HG03432 (cell line): Measurements from ENCODE around the gene ZNF860.
A peak's percentile ranks its signal among the peaks of the same experiment; 100 is the strongest.

Source experiments
- ATAC-seq: cut with Tn5 transposase; IDR thresholded peaks from one replicate; pipeline ENCODE4 v1.9.1; 2021; ENCODE audit warnings: mild to moderate bottlenecking, moderate library complexity; ENCODE audit not compliant: unreplicated experiment

Gene ZNF860

GRCh38 chr3:31981206-31982181, at the start of gene ZNF860, which contains the start of gene OSBPL10:
Gene ZNF860, plus strand, starts transcription at chr3:31981750. Its CDS starts 7,330 bp downstream, at chr3:31989080.
Gene OSBPL10, minus strand, starts transcription at chr3:31981262. Its CDS starts 83 bp downstream, at chr3:31981179.
- ATAC-seq, result peak; percentile 30

GRCh38 chr3:31932990-31933389, 48.6 kb upstream of the ZNF860 start:
- no peak for ATAC-seq

- ATAC-seq, result no peak
Measured at GRCh38 chr3:31934018-31934417, 47.5 kb upstream of the ZNF860 start.

GRCh38 chr3:31934866-31935265, 46.7 kb upstream of the ZNF860 start:
- ATAC-seq, result no peak

- ATAC-seq, result no peak
Measured at GRCh38 chr3:31936420-31937060, 45.0 kb upstream of the ZNF860 start.

- no peak for ATAC-seq
Measured at GRCh38 chr3:31937225-31937624, 44.3 kb upstream of the ZNF860 start.

- no peak for ATAC-seq
Measured at GRCh38 chr3:31942446-31942845, 39.1 kb upstream of the ZNF860 start.

- no peak for ATAC-seq
Measured at GRCh38 chr3:31943041-31943440, 38.5 kb upstream of the ZNF860 start.

GRCh38 chr3:31945738-31946052, 35.9 kb upstream of the ZNF860 start:
- peak; percentile 11 for ATAC-seq

- no peak for ATAC-seq
Measured at GRCh38 chr3:31946484-31947081, 35.0 kb upstream of the ZNF860 start.

GRCh38 chr3:31947162-31947561, 34.4 kb upstream of the ZNF860 start:
- no peak for ATAC-seq

GRCh38 chr3:31947671-31948091, 33.9 kb upstream of the ZNF860 start:
- no peak for ATAC-seq

- no peak for ATAC-seq
Measured at GRCh38 chr3:31948280-31948679, 33.3 kb upstream of the ZNF860 start.

- ATAC-seq, result peak; percentile 82
Measured at GRCh38 chr3:31952205-31952604, 29.3 kb upstream of the ZNF860 start.

- ATAC-seq, result no peak
Measured at GRCh38 chr3:31953091-31953490, 28.5 kb upstream of the ZNF860 start.

GRCh38 chr3:31953636-31954035, 27.9 kb upstream of the ZNF860 start:
- ATAC-seq, result no peak

- no peak for ATAC-seq
Measured at GRCh38 chr3:31955581-31955980, 26.0 kb upstream of the ZNF860 start.

- ATAC-seq, result no peak
Measured at GRCh38 chr3:31957106-31957505, 24.4 kb upstream of the ZNF860 start.

GRCh38 chr3:31958701-31959152, 22.8 kb upstream of the ZNF860 start:
- ATAC-seq, result no peak

GRCh38 chr3:31959251-31959650, 22.3 kb upstream of the ZNF860 start:
- ATAC-seq, result no peak

- ATAC-seq, result no peak
Measured at GRCh38 chr3:31959951-31960792, 21.4 kb upstream of the ZNF860 start.
